Naive B cell (primary cell): ENCODE results near the gene PPRC1. TPM values are rescaled to one million over a fixed set of nuclear protein-coding genes. Genes with fewer than 3 reads are reported as not detected.

ENCODE experiments used
- ATAC-seq, 2 donors: fragments of 150-1000 bp; cut with Tn5 transposase; 2 replicates each; pipeline ENCODE4 v1.10.0; 2021; ENCODE audit warnings: low read depth in 2 of 2, mild to moderate bottlenecking in 2 of 2, moderate library complexity in 2 of 2
- DNase-seq: peaks from one replicate; pipeline ENCODE4 v3.0.0; 2022
- H3K27ac Mint-ChIP-seq, 6 donors: one replicate each; pipeline ENCODE4 v1.8.0; 2020 to 2022; ENCODE audit warnings: mild to moderate bottlenecking in 6 of 6, mixed read lengths in 6 of 6, moderate library complexity in 5 of 6, inconsistent platforms in 2 of 6
- H3K27me3 Mint-ChIP-seq, 3 donors: one replicate each; pipeline ENCODE4 v1.8.0; 2021 to 2022; ENCODE audit warnings: mixed read lengths in 3 of 3, mild to moderate bottlenecking in 1 of 3
- H3K36me3 Mint-ChIP-seq, 2 donors: one replicate each; pipeline ENCODE4 v1.8.0; 2020 to 2022; ENCODE audit warnings: mixed read lengths in 2 of 2, inconsistent platforms in 1 of 2, mild to moderate bottlenecking in 1 of 2
- H3K4me1 Mint-ChIP-seq, 3 donors: one replicate each; pipeline ENCODE4 v1.8.0; 2020 to 2022; ENCODE audit warnings: mixed read lengths in 3 of 3, inconsistent platforms in 1 of 3, mild to moderate bottlenecking in 1 of 3, moderate library complexity in 1 of 3
- H3K4me3 Mint-ChIP-seq, 8 donors: one replicate each; pipeline ENCODE4 v1.8.0; 2020 to 2022; ENCODE audit warnings: mild to moderate bottlenecking in 8 of 8, mixed read lengths in 8 of 8, moderate library complexity in 8 of 8, inconsistent platforms in 2 of 8
- H3K9me3 Mint-ChIP-seq, 7 donors: one replicate each; pipeline ENCODE4 v1.8.0; 2020 to 2022; ENCODE audit warnings: mixed read lengths in 7 of 7, mild to moderate bottlenecking in 5 of 7, inconsistent platforms in 2 of 7, moderate library complexity in 1 of 7
- polyA plus RNA-seq, 6 donors: library from polyadenylated mRNA; unstranded; fragments of 300-500 nt; fragmentation: Illumina TruSeq; gene quantifications; one replicate each; pipeline ENCODE4 v1.2.3, GENCODE V29; 2021; ENCODE audit warnings: low read depth in 6 of 6

The PPRC1 gene
- polyA plus RNA-seq = 10 to 100 TPM in 3 of 6 donors, 1 to 10 TPM in 3; 6.4 to 24.1 (median 9.7) TPM

- peak; percentile 92 for ATAC-seq
- Mint-ChIP-seq H3K36me3 (no peaks in the 10 kb centered on the region), H3K4me1 (peaks cover 33 to 52% (median 36%) of the 10 kb centered on the region in 3 donors), H3K4me3 (peak within 1 kb of the TSS; percentile 87 to 100 (median 98)), H3K9me3 (no peaks in the 10 kb centered on the region), H3K27me3 (no peaks in the 10 kb centered on the region), H3K27ac (peak within 1 kb of the TSS; percentile 94 to 99 (median 97))
- peak; percentile 97 for DNase-seq
These were observed at the start of gene PPRC1 for GRCh38 chr10:102132563-102133372. Gene PPRC1, plus strand, starts transcription at chr10:102133040. Its CDS starts 29 bp downstream, at chr10:102133069.

DNA sequence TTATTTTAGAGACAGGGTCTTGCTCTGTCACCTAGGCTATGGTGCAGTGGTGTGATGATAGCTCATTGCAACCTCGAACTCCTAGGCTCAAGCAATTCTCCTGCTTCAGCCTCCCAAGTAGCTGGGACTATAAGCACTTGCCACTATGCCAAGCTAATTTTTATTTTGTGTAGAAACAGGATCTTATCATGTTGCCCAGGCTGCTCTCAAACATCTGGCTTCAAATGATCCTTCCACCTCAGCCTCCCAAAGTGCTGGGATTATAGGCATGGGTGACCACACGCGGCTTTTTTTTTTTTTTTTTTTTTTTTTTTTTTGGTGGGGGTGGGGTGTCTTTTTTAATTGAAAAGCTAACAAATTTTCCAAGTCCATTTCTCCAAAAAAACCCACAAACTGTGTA lies 49.3 kb upstream of the PPRC1 start:
- no peak for DNase-seq
- H3K27me3 Mint-ChIP-seq = no peaks in the 10 kb centered on the region
- ATAC-seq = no peak
- H3K4me3 Mint-ChIP-seq = no peak overlapping the region
- no peaks in the 10 kb centered on the region for H3K9me3 Mint-ChIP-seq
- H3K27ac Mint-ChIP-seq = no peak overlapping the region
- no peaks in the 10 kb centered on the region for H3K36me3 Mint-ChIP-seq
- H3K4me1 Mint-ChIP-seq = no peaks in the 10 kb centered on the region

- H3K27ac Mint-ChIP-seq = no peak overlapping the region
- H3K27me3 Mint-ChIP-seq = no peaks in the 10 kb centered on the region
- no peak for ATAC-seq
- DNase-seq = no peak
- no peaks in the 10 kb centered on the region for H3K9me3 Mint-ChIP-seq
- H3K4me1 Mint-ChIP-seq = no peaks in the 10 kb centered on the region
- H3K36me3 Mint-ChIP-seq = no peaks in the 10 kb centered on the region
- H3K4me3 Mint-ChIP-seq = no peak overlapping the region
These were observed 47.5 kb upstream of the PPRC1 start for GRCh38 chr10:102085336-102085735.

DNA sequence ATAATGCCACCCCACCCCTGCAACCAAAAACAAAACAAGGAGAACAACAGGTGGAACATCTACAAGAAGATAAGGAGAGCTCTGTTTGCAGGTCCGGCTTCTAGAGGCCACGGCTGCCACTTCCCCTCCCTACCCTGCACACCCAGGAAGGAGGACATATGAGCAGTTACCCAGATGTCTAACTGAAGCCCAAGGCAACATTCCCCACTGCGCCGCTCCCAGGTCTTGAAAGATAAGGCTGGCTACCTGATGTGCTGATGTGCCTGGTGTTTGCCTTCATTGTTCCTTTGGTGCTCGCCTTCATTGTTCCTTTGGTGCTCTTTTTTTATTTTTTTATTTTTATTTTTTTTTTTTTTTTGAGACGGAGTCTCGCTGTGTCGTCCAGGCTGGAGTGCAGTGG lies 46.6 kb upstream of the PPRC1 start:
- no peaks in the 10 kb centered on the region for H3K36me3 Mint-ChIP-seq
- H3K27ac Mint-ChIP-seq = peak overlapping the region in 1 of 6 donors; percentile 32
- ATAC-seq = no peak
- H3K4me1 Mint-ChIP-seq = no peaks in the 10 kb centered on the region
- no peaks in the 10 kb centered on the region for H3K9me3 Mint-ChIP-seq
- no peak for DNase-seq
- H3K4me3 Mint-ChIP-seq = no peak overlapping the region
- H3K27me3 Mint-ChIP-seq = no peaks in the 10 kb centered on the region

- DNase-seq = no peak
- H3K4me3 Mint-ChIP-seq = peak overlapping the region in 1 of 8 donors; percentile 66
- H3K36me3 Mint-ChIP-seq = no peaks in the 10 kb centered on the region
- no peak for ATAC-seq
- peak overlapping the region in 2 of 6 donors; percentile 14 to 52 for H3K27ac Mint-ChIP-seq
- H3K27me3 Mint-ChIP-seq = no peaks in the 10 kb centered on the region
- H3K9me3 Mint-ChIP-seq = no peaks in the 10 kb centered on the region
- H3K4me1 Mint-ChIP-seq = no peaks in the 10 kb centered on the region
These were observed 42.1 kb upstream of the PPRC1 start for GRCh38 chr10:102090772-102091171.

DNA sequence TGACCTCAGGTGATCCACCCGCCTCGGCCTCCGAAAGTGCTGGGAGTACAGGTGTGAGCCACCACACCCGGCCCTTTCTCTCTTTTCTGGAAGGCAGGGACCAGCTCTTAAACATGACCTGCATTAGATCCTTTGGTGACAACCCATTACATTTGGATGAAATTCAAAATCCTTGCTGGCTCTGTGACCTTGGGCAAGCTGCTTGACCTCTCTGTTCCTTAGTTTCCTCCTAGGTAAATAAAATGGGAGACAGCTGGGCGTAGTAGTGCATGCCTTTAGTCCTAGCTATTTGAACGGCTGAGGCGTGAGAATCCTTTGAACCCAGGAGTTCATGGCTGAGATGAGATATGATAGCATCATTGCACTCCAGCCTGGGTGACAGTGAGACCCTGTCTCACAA lies 36.4 kb upstream of the PPRC1 start:
- H3K4me3 Mint-ChIP-seq = no peak overlapping the region
- DNase-seq (no peak), ATAC-seq (no peak)
- H3K27me3 Mint-ChIP-seq = no peaks in the 10 kb centered on the region
- no peaks in the 10 kb centered on the region for H3K36me3 Mint-ChIP-seq
- H3K4me1 Mint-ChIP-seq = no peaks in the 10 kb centered on the region
- no peak overlapping the region for H3K27ac Mint-ChIP-seq
- H3K9me3 Mint-ChIP-seq = no peaks in the 10 kb centered on the region

DNA sequence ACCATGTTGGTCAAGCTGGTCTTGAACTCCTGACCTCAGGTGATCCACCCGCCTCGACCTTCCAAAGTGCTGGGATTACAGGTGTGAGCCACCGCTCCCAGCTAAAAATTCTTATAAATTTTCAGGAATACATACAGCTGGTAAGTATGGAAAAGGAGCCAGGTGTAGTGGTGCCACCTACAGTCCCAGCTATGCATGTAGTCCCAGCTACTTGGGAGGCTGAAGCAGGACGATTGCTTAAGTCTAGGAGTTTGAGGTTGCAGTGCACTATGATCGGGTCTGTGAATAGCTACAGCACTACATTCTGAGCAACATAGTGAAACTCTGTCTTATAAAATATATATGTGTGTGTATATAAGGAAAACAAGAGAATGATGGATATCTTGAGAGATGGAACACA lies 31.7 kb upstream of the PPRC1 start:
- Mint-ChIP-seq H3K9me3 (no peaks in the 10 kb centered on the region), H3K27me3 (no peaks in the 10 kb centered on the region), H3K4me3 (no peak overlapping the region), H3K4me1 (peaks cover 8 to 13% (median 10%) of the 10 kb centered on the region in 3 donors), H3K36me3 (no peaks in the 10 kb centered on the region), H3K27ac (peak overlapping the region in 1 of 6 donors; percentile 44)
- DNase-seq (no peak), ATAC-seq (no peak)

DNA sequence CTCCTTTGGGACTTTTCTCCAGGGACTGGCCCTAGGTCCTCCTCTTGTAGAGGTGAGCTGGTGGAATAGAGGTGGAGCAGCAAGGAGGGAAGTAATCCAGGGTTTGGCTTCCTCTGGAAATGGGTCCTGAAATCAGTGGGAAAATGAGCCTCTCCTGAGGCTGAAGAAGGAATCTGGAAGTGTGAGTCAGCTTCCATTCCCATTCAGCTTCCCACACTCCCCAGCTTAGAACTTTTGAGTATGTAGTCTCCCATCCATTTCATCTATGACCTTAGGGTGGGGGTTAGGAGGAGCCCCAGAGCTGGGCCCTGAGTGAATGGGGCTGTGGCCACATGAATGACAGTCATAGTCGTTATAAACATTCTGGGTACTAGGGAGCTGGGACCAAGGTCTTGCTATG lies 30.4 kb upstream of the PPRC1 start:
- no peak overlapping the region for H3K27ac Mint-ChIP-seq
- H3K4me1 Mint-ChIP-seq = peaks cover 8 to 14% (median 11%) of the 10 kb centered on the region in 3 donors
- H3K36me3 Mint-ChIP-seq = no peaks in the 10 kb centered on the region
- H3K9me3 Mint-ChIP-seq = no peaks in the 10 kb centered on the region
- DNase-seq (no peak), ATAC-seq (no peak)
- no peaks in the 10 kb centered on the region for H3K27me3 Mint-ChIP-seq
- no peak overlapping the region for H3K4me3 Mint-ChIP-seq

- peaks cover 13 to 15% of the 10 kb centered on the region in 2 donors for H3K36me3 Mint-ChIP-seq
- H3K27ac Mint-ChIP-seq = peak overlapping the region in 1 of 6 donors; percentile 72
- no peak overlapping the region for H3K4me3 Mint-ChIP-seq
- ATAC-seq (no peak), DNase-seq (no peak)
- no peaks in the 10 kb centered on the region for H3K27me3 Mint-ChIP-seq
- peaks cover 13 to 19% (median 15%) of the 10 kb centered on the region in 3 donors for H3K4me1 Mint-ChIP-seq
- H3K9me3 Mint-ChIP-seq = no peaks in the 10 kb centered on the region
These were observed 25.8 kb upstream of the PPRC1 start for GRCh38 chr10:102106998-102107397.

GRCh38 chr10:102109166-102110116 lies 23.4 kb upstream of the PPRC1 start:
- Mint-ChIP-seq H3K9me3 (no peaks in the 10 kb centered on the region), H3K27ac (peak overlapping the region in 3 of 6 donors; percentile 26 to 88 (median 75)), H3K36me3 (peaks cover 13 to 15% of the 10 kb centered on the region in 2 donors), H3K27me3 (no peaks in the 10 kb centered on the region), H3K4me1 (peaks cover 31 to 33% (median 32%) of the 10 kb centered on the region in 3 donors), H3K4me3 (peak overlapping the region in 2 of 8 donors; percentile 43 to 45)
- no peak for DNase-seq
- ATAC-seq = no peak

- peak overlapping the region in 1 of 8 donors; percentile 12 for H3K4me3 Mint-ChIP-seq
- peaks cover 35 to 38% (median 38%) of the 10 kb centered on the region in 3 donors for H3K4me1 Mint-ChIP-seq
- peaks cover 13 to 15% of the 10 kb centered on the region in 2 donors for H3K36me3 Mint-ChIP-seq
- H3K9me3 Mint-ChIP-seq = no peaks in the 10 kb centered on the region
- no peak for ATAC-seq
- peak overlapping the region in 1 of 6 donors; percentile 84 for H3K27ac Mint-ChIP-seq
- no peak for DNase-seq
- H3K27me3 Mint-ChIP-seq = no peaks in the 10 kb centered on the region
These were observed 21.6 kb upstream of the PPRC1 start for GRCh38 chr10:102111276-102111675.

DNA sequence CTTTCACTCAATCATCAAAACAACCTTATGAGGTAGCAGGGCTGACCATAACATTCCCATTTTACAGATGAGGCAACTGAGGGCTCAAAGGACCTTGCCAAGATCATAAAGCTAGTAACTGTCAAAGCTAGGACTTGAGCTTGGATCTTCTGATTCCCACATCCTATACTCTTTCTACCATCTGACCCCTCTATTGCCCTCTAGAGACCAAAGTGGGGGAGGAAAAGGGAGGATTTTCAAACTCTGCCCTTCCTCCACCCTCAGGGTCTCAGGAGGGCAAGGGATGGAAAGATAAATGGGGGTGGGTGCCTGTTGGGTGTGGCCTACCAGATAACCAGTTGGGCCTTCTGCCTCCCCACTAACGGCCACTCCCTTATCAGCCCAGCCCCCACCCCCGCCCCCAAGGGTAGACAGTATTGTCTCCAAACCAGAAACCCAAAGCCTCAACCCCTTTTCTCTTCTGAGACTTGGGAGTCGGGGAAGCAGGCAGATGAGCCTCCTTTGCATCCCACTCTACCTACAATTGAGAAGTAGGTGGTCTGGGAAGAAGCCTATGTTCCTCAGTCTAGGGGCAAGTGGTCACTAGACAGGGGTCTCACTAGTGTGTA lies 20.5 kb upstream of the PPRC1 start:
- H3K27ac Mint-ChIP-seq = peak overlapping the region in 3 of 6 donors; percentile 7 to 38 (median 34)
- peaks cover 44 to 48% (median 48%) of the 10 kb centered on the region in 3 donors for H3K4me1 Mint-ChIP-seq
- peaks cover 13 to 15% of the 10 kb centered on the region in 2 donors for H3K36me3 Mint-ChIP-seq
- ATAC-seq (no peak), DNase-seq (no peak)
- no peaks in the 10 kb centered on the region for H3K27me3 Mint-ChIP-seq
- H3K4me3 Mint-ChIP-seq = peak overlapping the region in 1 of 8 donors; percentile 33
- no peaks in the 10 kb centered on the region for H3K9me3 Mint-ChIP-seq
